ENCODE data around the gene KREMEN2.

The KREMEN2 gene

DNA sequence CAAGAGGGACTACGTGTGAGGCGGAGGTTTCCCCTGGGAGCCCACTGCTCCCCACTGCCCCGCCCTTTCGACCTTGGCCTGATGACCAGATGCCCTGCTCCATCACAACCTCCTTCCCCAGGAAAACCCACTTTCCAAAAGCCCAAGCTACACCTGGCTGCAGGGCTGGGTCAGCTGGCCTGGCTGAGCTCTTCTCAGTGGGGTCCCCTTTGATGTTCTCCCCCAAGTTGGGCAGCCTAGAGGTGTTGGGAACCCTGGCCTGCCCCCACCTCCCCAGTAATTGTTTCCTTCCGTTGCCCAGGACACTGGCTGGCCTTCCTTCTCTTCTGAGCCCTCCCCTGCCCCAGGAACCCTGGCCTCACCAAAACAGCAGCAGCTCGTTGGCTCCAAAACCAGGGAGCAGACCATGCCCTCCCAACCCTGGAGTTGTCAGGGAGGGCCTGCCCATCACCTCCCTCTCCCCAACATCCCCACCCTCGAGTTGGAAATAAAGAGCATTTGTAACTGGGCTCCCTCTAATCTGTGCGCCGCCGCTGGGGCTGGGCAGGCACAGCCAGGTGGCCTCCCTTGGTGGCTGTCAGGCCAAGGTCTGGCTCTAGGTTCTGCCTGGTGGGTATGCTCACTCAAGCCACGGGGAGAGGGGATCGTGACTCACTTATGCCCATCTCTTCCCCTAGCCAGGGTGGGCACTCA is 50.1 kb downstream of the KREMEN2 start:
- TF ChIP-seq, protein P1, sequence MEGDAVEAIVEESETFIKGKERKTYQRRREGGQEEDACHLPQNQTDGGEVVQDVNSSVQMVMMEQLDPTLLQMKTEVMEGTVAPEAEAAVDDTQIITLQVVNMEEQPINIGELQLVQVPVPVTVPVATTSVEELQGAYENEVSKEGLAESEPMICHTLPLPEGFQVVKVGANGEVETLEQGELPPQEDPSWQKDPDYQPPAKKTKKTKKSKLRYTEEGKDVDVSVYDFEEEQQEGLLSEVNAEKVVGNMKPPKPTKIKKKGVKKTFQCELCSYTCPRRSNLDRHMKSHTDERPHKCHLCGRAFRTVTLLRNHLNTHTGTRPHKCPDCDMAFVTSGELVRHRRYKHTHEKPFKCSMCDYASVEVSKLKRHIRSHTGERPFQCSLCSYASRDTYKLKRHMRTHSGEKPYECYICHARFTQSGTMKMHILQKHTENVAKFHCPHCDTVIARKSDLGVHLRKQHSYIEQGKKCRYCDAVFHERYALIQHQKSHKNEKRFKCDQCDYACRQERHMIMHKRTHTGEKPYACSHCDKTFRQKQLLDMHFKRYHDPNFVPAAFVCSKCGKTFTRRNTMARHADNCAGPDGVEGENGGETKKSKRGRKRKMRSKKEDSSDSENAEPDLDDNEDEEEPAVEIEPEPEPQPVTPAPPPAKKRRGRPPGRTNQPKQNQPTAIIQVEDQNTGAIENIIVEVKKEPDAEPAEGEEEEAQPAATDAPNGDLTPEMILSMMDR (IDR thresholded peaks at IDR 0.05; ENCODE audit: low read depth, low read length): no peak
- DNase-seq (ENCODE audit: extremely low read depth, low read depth): no peak

DNA sequence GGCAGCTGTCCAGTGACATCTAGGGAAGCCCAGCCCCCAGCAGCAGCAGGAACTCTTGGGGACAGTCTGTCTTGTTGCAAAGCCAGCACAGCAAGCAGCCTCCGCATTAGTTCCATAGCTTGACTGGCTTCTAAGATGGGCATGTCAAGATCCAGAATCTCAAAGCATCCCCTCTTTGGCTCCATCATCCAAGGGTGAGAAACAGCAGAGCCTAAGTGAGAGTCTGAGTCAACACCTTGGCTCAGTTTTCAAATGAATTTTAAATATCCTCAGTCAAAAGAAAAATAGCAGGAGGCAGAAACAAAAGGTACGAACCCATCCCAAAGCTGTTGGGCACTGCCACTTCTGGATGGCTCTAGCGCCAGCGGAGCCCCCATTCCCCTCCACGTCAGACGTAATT is 50.9 kb downstream of the KREMEN2 start:
- no peak for DNase-seq (ENCODE audit: extremely low read depth, low read depth)
- TF ChIP-seq, protein P1 (IDR thresholded peaks at IDR 0.05; ENCODE audit: low read depth, low read length): no peak

DNA sequence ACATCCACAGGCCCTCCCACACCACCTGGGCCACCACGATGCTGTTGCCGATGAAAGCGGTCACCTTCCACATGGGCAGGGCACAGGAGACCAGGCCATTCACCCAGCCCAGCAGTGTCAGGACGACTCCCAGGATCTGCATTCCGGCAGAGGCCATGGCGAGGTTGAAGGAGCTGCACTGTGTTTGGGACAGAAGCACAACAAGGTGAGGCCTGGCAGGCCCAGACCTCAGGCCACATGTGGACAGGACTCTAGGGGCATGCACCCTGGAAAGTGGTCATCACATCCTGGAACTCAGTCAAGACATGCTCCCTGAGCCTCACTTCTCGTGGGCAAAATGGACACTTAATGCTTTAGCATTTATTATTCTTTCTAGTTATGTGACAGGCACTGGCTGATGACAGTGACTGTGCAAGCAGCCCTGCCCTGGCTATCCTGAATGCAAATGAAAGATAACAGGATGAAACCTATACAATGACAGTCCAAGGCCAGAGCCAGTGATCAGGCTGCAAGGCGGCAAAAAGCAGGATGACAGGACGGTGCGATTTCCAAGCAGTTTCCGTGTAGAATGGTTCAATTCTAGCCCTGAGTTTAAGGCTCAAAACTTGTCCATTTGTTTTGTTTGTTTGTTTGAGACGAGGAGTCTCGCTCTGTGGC is 51.9 kb downstream of the KREMEN2 start:
- DNase-seq (ENCODE audit: extremely low read depth, low read depth): no peak
- TF ChIP-seq, protein P1 (IDR thresholded peaks at IDR 0.05; ENCODE audit: low read depth, low read length): no peak

DNA sequence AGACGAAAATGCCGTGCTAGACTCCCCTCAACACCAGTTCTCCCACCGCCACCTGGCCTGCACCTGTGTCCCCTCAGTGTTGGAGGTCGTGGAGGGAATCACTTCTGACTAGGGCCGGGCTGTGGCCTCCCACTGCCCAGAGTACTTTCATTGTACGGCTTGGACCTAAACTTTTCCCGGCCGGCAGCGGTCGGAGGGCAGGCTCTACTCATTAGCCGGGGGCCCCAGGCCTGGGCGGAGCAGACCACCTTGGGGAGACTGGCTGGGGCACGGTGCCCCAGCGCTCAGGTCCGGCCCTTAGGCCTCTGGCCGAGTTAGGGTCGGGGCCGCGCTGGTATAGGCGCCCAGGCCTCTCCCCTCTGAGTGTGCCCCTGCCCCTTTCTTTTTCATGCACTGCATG is 53.3 kb downstream of the KREMEN2 start:
- TF ChIP-seq, protein P1 (IDR thresholded peaks at IDR 0.05; ENCODE audit: low read depth, low read length): no peak
- DNase-seq (ENCODE audit: extremely low read depth, low read depth): no peak
